Choroid plexus epithelial cell (primary cell): Measurements from ENCODE around the gene GALNT4.

Source experiments
- DNase-seq: peaks from one replicate; pipeline ENCODE4 v3.0.0-alpha.2; 2010; ENCODE audit warnings: low read depth
- H3K4me3 ChIP-seq: 2 replicates; pipeline ENCODE4 v1.5.1; 2011; ENCODE audit warnings: low read depth, mild to moderate bottlenecking, control low read depth, low read length, moderate library complexity
- CTCF ChIP-seq: conservative IDR thresholded peaks from 2 replicates; pipeline ENCODE4 v1.5.1; 2011; ENCODE audit warnings: low read depth, mild to moderate bottlenecking, control low read depth, inconsistent platforms, low read length, moderate library complexity

Gene GALNT4

GRCh38 chr12:89544681-89545184, 20.1 kb upstream of the GALNT4 start:
- no peak for TF ChIP-seq CTCF
- H3K4me3 ChIP-seq = no peak overlapping the region
- peak; percentile 42 for DNase-seq

- TF ChIP-seq CTCF = no peak
- H3K4me3 ChIP-seq = no peak overlapping the region
- DNase-seq = no peak
These were observed 19.4 kb upstream of the GALNT4 start for GRCh38 chr12:89544022-89544421.

- peak; percentile 95 for TF ChIP-seq CTCF
- DNase-seq = peak; percentile 93
- no peak overlapping the region for H3K4me3 ChIP-seq
These were observed 18.5 kb upstream of the GALNT4 start for GRCh38 chr12:89542912-89543592.

GRCh38 chr12:89542236-89542635, 17.6 kb upstream of the GALNT4 start:
- no peak overlapping the region for H3K4me3 ChIP-seq
- DNase-seq = no peak
- TF ChIP-seq CTCF = no peak

- TF ChIP-seq CTCF = no peak
- H3K4me3 ChIP-seq = no peak overlapping the region
- DNase-seq = no peak
These were observed 16.0 kb upstream of the GALNT4 start for GRCh38 chr12:89540586-89540985.

- no peak for TF ChIP-seq CTCF
- DNase-seq = no peak
These were observed 15.0 kb upstream of the GALNT4 start for GRCh38 chr12:89539426-89540223.

More at GRCh38 chr12:89539426-89540223, 15.0 kb upstream of the GALNT4 start:
- no peak overlapping the region for H3K4me3 ChIP-seq
